Ascending aorta (tissue), 2 donors: ENCODE data around the gene DDX18. TPM values are rescaled to one million over a fixed set of nuclear protein-coding genes. Genes with fewer than 3 reads are reported as not detected.
"Not testable (repeated sequence)": the region's sequence is repeated elsewhere in the genome, so short reads cannot be mapped to it uniquely, and the experiment has no call there.

Experiments used
- DNase-seq, 2 donors: peaks; one replicate each; pipeline ENCODE4 v3.0.0-alpha.2; 2019; ENCODE audit warnings: low spot score in 2 of 2
- H3K27ac ChIP-seq, 2 donors: fragments of 200-600 bp; sonication (generic); one replicate each; pipeline ENCODE4 v1.5.1; 2016 to 2017; ENCODE audit warnings: mild to moderate bottlenecking in 1 of 2
- H3K27me3 ChIP-seq: fragments of 200-600 bp; sonication (generic); one replicate; pipeline ENCODE4 v1.5.1; 2017
- H3K36me3 ChIP-seq, 2 donors: fragments of 200-600 bp; sonication (generic); one replicate each; pipeline ENCODE4 v1.5.1; 2016
- H3K4me1 ChIP-seq, 2 donors: fragments of 200-600 bp; sonication (generic); one replicate each; pipeline ENCODE4 v1.5.1; 2016 to 2017; ENCODE audit warnings: mild to moderate bottlenecking in 1 of 2
- H3K4me3 ChIP-seq, 2 donors: fragments of 200-600 bp; sonication (generic); one replicate each; pipeline ENCODE4 v1.5.1; 2016 to 2017; ENCODE audit warnings: mild to moderate bottlenecking in 1 of 2
- H3K9me3 ChIP-seq, 2 donors: fragments of 200-600 bp; sonication (generic); one replicate each; pipeline ENCODE4 v1.5.1; 2016
- intact Hi-C: fragments of 100-400 bp; cut with DNase I; formaldehyde crosslinking; loops from one replicate; pipeline ENCODE4 v1.15.1; 2023
- total RNA-seq: library from RNA; depleted of rRNA; stranded (reverse); fragments of >200 nt; gene quantifications from one replicate; pipeline ENCODE4 v1.1.0, GENCODE V29; 2016
- TF ChIP-seq, protein P1 (sequence below), 3 experiments: fragments of 200-600 bp in 2 of 3; fragments of 450-650 bp in 1 of 3; sonication (generic) in 2 of 3; IDR thresholded peaks; one replicate each; pipeline ENCODE4 v1.5.1; 2016 to 2019; ENCODE audit warnings: antibody characterized with exemption in 3 of 3, mild to moderate bottlenecking in 1 of 3, moderate library complexity in 1 of 3

DDX18 gene
- total RNA-seq, 1 donor from 2014 or later = 20.5 TPM

DNA sequence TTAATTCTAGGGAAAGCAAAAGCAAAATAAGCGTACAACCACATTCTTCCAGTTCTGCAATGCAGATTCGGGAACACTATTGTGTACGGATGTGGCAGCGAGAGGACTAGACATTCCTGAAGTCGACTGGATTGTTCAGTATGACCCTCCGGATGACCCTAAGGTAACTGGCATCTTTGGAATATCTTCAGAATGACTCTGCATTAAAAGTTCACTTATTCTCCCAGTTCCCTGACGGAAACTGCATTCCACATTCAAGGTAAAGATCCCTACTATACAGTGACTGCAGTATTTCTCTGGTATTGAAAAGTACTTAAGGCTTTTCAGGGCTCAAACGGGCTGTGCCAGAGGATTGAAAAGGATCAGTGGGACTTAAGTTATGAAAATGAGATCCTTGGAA, 10.9 kb downstream of the DDX18 start:
- peaks cover 82 to 98% of the 10 kb centered on the region in 2 donors for H3K36me3 ChIP-seq
- no peak for DNase-seq
- no peak overlapping the region for H3K4me3 ChIP-seq
- TF ChIP-seq, protein P1, sequence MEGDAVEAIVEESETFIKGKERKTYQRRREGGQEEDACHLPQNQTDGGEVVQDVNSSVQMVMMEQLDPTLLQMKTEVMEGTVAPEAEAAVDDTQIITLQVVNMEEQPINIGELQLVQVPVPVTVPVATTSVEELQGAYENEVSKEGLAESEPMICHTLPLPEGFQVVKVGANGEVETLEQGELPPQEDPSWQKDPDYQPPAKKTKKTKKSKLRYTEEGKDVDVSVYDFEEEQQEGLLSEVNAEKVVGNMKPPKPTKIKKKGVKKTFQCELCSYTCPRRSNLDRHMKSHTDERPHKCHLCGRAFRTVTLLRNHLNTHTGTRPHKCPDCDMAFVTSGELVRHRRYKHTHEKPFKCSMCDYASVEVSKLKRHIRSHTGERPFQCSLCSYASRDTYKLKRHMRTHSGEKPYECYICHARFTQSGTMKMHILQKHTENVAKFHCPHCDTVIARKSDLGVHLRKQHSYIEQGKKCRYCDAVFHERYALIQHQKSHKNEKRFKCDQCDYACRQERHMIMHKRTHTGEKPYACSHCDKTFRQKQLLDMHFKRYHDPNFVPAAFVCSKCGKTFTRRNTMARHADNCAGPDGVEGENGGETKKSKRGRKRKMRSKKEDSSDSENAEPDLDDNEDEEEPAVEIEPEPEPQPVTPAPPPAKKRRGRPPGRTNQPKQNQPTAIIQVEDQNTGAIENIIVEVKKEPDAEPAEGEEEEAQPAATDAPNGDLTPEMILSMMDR (IDR thresholded peaks at IDR 0.05) = no peak
- no peaks in the 10 kb centered on the region for H3K4me1 ChIP-seq
- H3K9me3 ChIP-seq = no peaks in the 10 kb centered on the region
- H3K27me3 ChIP-seq = no peaks in the 10 kb centered on the region
- H3K27ac ChIP-seq = no peak overlapping the region
- intact Hi-C loops = no loop called here

DNA sequence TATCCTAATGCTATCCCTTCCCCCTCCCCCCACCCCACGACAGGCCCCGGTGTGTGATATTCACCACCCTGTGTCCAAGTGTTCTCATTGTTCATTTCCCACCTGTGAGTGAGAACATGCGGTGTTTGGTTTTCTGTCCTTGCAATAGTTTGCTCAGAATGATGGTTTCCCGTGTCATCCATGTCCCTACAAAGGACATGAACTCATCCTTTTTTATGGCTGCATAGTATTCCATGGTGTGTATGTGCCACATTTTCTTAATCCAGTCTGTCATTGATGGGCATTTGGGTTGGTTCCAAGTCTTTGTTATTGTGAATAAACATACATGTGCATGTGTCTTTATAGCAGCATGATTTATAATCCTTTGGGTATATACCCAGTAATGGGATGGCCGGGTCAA, 13.0 kb downstream of the DDX18 start:
- intact Hi-C loops, H3K9me3 ChIP-seq, H3K4me1 ChIP-seq, H3K27ac ChIP-seq, H3K4me3 ChIP-seq, DNase-seq, H3K27me3 ChIP-seq: not testable (repeated sequence)
- H3K36me3 ChIP-seq = peaks cover 63 to 94% of the 10 kb centered on the region in 2 donors

- intact Hi-C loops = no loop called here
- peaks cover 60 to 89% of the 10 kb centered on the region in 2 donors for H3K36me3 ChIP-seq
- TF ChIP-seq, protein P1 (IDR thresholded peaks at IDR 0.05) = no peak
These were observed 14.4 kb downstream of the DDX18 start for GRCh38 chr2:117828870-117829269.

GRCh38 chr2:117832332-117832731, 17.8 kb downstream of the DDX18 start:
- Histone ChIP-seq H3K4me1 (peaks cover 0 to 4% of the 10 kb centered on the region in 2 donors), H3K36me3 (peaks cover 26 to 54% of the 10 kb centered on the region in 2 donors), H3K4me3 (no peak overlapping the region), H3K27ac (no peak overlapping the region), H3K27me3 (no peaks in the 10 kb centered on the region), H3K9me3 (no peaks in the 10 kb centered on the region)
- intact Hi-C loops = no loop called here
- TF ChIP-seq, protein P1 (IDR thresholded peaks at IDR 0.05) = no peak
- no peak for DNase-seq

More at GRCh38 chr2:117828870-117829269, 14.4 kb downstream of the DDX18 start:
- no peaks in the 10 kb centered on the region for H3K4me1 ChIP-seq
- DNase-seq = no peak
- no peak overlapping the region for H3K27ac ChIP-seq
- H3K9me3 ChIP-seq = no peaks in the 10 kb centered on the region
- H3K4me3 ChIP-seq = no peak overlapping the region
- H3K27me3 ChIP-seq = no peaks in the 10 kb centered on the region

DNA sequence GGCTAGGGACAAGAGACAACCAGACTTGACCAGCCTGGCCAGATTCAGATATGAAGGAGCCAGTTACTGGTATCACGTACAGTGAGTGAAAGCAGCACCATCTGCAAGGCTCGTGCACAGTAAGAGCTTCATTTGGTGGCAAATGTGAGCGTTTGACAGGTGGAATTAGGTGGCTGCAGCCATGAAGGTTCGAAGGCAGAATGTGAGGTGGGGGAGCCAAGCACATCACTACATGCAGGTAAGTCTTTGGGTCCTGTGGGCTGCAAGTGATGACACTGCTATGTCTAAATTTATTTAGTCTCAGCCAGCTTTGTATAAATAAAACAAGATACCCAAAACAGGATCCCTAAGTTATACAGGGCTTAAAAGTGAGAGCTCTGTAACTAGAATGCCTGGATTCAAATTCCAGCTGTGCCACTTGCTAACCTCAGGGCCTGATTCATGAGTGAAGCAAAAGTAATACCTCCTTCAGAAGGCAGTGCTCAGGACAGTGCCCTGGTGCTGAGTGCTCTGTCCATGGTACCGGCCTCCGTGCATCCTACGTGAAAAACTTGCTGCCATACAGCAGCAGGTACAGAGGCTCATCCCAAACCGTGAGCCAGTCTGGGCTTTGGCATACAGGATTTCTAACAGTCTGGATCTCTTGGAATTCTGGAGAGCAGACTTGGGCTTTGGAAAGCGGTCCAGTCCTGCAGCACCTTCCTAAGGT, 18.6 kb downstream of the DDX18 start:
- intact Hi-C loops = no loop called here
- H3K36me3 ChIP-seq = peaks cover 20 to 47% of the 10 kb centered on the region in 2 donors
- peaks cover 0 to 4% of the 10 kb centered on the region in 2 donors for H3K4me1 ChIP-seq

DNA sequence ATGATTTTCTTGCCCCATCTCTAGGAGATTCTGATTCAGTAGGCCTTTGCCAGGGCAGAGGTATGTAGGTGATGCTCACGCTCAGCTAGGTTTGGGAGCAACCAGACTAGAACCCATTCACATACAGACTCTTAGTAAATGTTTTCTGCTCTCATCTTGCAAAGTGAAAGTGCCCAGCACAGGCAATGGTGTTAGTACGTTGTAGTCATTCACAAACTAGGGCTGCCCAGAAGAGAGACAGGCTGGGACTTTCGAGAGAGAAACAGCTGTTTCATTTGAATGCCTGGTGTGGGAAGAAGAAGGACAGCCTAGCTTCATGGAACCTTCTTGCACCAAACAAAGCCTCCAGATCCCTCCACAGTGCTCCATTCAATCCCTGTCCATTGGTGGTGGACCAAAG, 19.4 kb downstream of the DDX18 start:
- no peaks in the 10 kb centered on the region for H3K9me3 ChIP-seq
- peaks cover 0 to 4% of the 10 kb centered on the region in 2 donors for H3K4me1 ChIP-seq
- no peak overlapping the region for H3K27ac ChIP-seq
- DNase-seq = no peak
- TF ChIP-seq, protein P1 (IDR thresholded peaks at IDR 0.05) = no peak
- peaks cover 19 to 38% of the 10 kb centered on the region in 2 donors for H3K36me3 ChIP-seq
- no peaks in the 10 kb centered on the region for H3K27me3 ChIP-seq
- no peak overlapping the region for H3K4me3 ChIP-seq
- intact Hi-C loops = no loop called here

More for the DNA sequence above, 18.6 kb downstream of the DDX18 start:
- TF ChIP-seq, protein P1 (IDR thresholded peaks at IDR 0.05) = no peak
- H3K9me3 ChIP-seq = no peaks in the 10 kb centered on the region
- no peak overlapping the region for H3K27ac ChIP-seq
- H3K4me3 ChIP-seq = no peak overlapping the region
- DNase-seq = no peak
- H3K27me3 ChIP-seq = no peaks in the 10 kb centered on the region
